D721Med (cell line): ENCODE measurements around the gene CPVL.

ENCODE experiments used
- DNase-seq: peaks from one replicate; pipeline ENCODE4 v3.0.0; 2011; ENCODE audit warnings: low spot score; ENCODE audit not compliant: insufficient read length
- FAIRE-seq: peaks from 2 replicates; lab custom pipeline; 2011; peaks lifted over from hg19 to GRCh38; lab: Jason Lieb, UNC
- TF ChIP-seq, protein P1 (sequence below): IDR thresholded peaks from 2 replicates; pipeline ENCODE4 v1.5.1; 2012; ENCODE audit warnings: mild to moderate bottlenecking, control low read depth; ENCODE audit not compliant: insufficient read depth; ENCODE audit errors: missing control alignments

CPVL gene

GRCh38 chr7:29009947-29010346, 136.4 kb downstream of the CPVL start:
- no peak for FAIRE-seq

DNA sequence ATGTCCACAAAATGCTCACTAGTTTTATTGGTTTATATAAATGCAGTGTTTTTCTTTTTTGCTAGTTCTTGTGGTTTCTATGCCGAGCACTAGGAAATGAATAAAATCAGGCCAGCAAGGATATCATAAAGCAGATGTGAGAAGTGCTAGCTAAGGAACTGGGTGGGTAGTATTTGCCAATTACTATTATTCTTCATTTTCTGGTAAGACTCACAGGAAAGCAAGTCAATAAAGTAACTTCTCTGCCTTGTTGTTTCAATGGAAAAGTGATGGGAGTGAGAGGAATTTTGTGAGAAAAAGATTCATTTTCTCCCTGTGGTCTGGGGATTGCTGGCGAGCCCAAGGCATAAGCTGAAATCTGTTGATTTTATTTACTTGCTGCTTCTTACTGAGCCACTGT, 137.7 kb downstream of the CPVL start:
- TF ChIP-seq, protein P1, sequence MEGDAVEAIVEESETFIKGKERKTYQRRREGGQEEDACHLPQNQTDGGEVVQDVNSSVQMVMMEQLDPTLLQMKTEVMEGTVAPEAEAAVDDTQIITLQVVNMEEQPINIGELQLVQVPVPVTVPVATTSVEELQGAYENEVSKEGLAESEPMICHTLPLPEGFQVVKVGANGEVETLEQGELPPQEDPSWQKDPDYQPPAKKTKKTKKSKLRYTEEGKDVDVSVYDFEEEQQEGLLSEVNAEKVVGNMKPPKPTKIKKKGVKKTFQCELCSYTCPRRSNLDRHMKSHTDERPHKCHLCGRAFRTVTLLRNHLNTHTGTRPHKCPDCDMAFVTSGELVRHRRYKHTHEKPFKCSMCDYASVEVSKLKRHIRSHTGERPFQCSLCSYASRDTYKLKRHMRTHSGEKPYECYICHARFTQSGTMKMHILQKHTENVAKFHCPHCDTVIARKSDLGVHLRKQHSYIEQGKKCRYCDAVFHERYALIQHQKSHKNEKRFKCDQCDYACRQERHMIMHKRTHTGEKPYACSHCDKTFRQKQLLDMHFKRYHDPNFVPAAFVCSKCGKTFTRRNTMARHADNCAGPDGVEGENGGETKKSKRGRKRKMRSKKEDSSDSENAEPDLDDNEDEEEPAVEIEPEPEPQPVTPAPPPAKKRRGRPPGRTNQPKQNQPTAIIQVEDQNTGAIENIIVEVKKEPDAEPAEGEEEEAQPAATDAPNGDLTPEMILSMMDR: no peak
- no peak for FAIRE-seq
- no peak for DNase-seq

More at GRCh38 chr7:29009947-29010346, 136.4 kb downstream of the CPVL start:
- DNase-seq: no peak
- TF ChIP-seq, protein P1: no peak

DNA sequence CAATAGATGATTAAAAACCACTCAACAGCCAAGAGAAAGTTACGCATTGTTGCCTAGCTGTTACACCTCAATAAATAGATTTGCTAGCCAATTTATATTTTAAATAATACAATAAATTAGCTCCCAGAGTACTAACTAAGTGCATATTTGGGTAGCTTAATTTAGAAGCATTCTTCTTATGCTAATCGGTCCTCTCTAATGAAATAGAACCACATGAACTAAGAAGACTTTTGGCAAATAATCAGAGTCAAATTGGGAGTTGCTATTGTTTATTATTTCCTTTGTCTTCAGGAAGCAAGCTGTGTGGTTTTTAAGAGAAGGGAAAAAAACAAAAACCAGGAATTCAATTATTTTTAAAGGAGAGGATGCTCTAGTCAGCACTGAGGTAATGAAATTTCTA, 139.2 kb downstream of the CPVL start:
- FAIRE-seq (no peak), DNase-seq (no peak)
- TF ChIP-seq, protein P1: no peak

GRCh38 chr7:29005829-29006228, 140.5 kb downstream of the CPVL start:
- TF ChIP-seq, protein P1: no peak
- DNase-seq: no peak
- no peak for FAIRE-seq

GRCh38 chr7:29005406-29005805, 140.9 kb downstream of the CPVL start:
- DNase-seq (no peak), FAIRE-seq (no peak)

GRCh38 chr7:29003703-29004102, 142.6 kb downstream of the CPVL start:
- FAIRE-seq: no peak
- DNase-seq: no peak
- TF ChIP-seq, protein P1: no peak

More at GRCh38 chr7:29005406-29005805, 140.9 kb downstream of the CPVL start:
- TF ChIP-seq, protein P1: no peak

- DNase-seq (no peak), FAIRE-seq (no peak)
- TF ChIP-seq, protein P1: no peak
Observed at GRCh38 chr7:29000717-29001076, 145.6 kb downstream of the CPVL start.
